Measurements from ENCODE around the gene COL4A1. TPM values are rescaled to one million over a fixed set of nuclear protein-coding genes. Genes with fewer than 3 reads are reported as not detected.

Gene COL4A1
- total RNA-seq, 1 experiment from 2014 or later, result 12.1 TPM

GRCh38 chr13:110187641-110188161, 119.3 kb downstream of the COL4A1 start:
- in situ Hi-C loops (cut with HindIII; ENCODE audit: low pct_unique_long_range_greater_than_20kb, low sequenced_read_pairs), result no loop called here
- DNase-seq (ENCODE audit: low read depth, low spot score), result no peak

- DNase-seq (ENCODE audit: low read depth, low spot score), result no peak
- in situ Hi-C loops (cut with HindIII; ENCODE audit: low pct_unique_long_range_greater_than_20kb, low sequenced_read_pairs), result no loop called here
Observed at GRCh38 chr13:110186231-110186855, 120.6 kb downstream of the COL4A1 start.

- DNase-seq (ENCODE audit: low read depth, low spot score), result no peak
- in situ Hi-C loops (cut with HindIII; ENCODE audit: low pct_unique_long_range_greater_than_20kb, low sequenced_read_pairs), result no loop called here
Observed at GRCh38 chr13:110185696-110186095, 121.3 kb downstream of the COL4A1 start.

- in situ Hi-C loops (cut with HindIII; ENCODE audit: low pct_unique_long_range_greater_than_20kb, low sequenced_read_pairs), result no loop called here
Observed at GRCh38 chr13:110183910-110184309, 123.0 kb downstream of the COL4A1 start.

GRCh38 chr13:110182461-110182860, 124.5 kb downstream of the COL4A1 start:
- in situ Hi-C loops (cut with HindIII; ENCODE audit: low pct_unique_long_range_greater_than_20kb, low sequenced_read_pairs), result no loop called here
- DNase-seq (ENCODE audit: low read depth, low spot score), result no peak

More at GRCh38 chr13:110183910-110184309, 123.0 kb downstream of the COL4A1 start:
- DNase-seq (ENCODE audit: low read depth, low spot score), result no peak

- in situ Hi-C loops (cut with HindIII; ENCODE audit: low pct_unique_long_range_greater_than_20kb, low sequenced_read_pairs), result no loop called here
Observed at GRCh38 chr13:110182003-110182402, 125.0 kb downstream of the COL4A1 start.

GRCh38 chr13:110179857-110180147, 127.2 kb downstream of the COL4A1 start:
- in situ Hi-C loops (cut with HindIII; ENCODE audit: low pct_unique_long_range_greater_than_20kb, low sequenced_read_pairs), result no loop called here

More at GRCh38 chr13:110182003-110182402, 125.0 kb downstream of the COL4A1 start:
- DNase-seq (ENCODE audit: low read depth, low spot score), result no peak

GRCh38 chr13:110179116-110179856, 127.7 kb downstream of the COL4A1 start:
- in situ Hi-C loops (cut with HindIII; ENCODE audit: low pct_unique_long_range_greater_than_20kb, low sequenced_read_pairs), result no loop called here
- no peak for DNase-seq (ENCODE audit: low read depth, low spot score)

More at GRCh38 chr13:110179857-110180147, 127.2 kb downstream of the COL4A1 start:
- no peak for DNase-seq (ENCODE audit: low read depth, low spot score)

- in situ Hi-C loops (cut with HindIII; ENCODE audit: low pct_unique_long_range_greater_than_20kb, low sequenced_read_pairs), result no loop called here
- no peak for DNase-seq (ENCODE audit: low read depth, low spot score)
Observed at GRCh38 chr13:110177790-110178189, 129.2 kb downstream of the COL4A1 start.

GRCh38 chr13:110176431-110176830, 130.5 kb downstream of the COL4A1 start:
- in situ Hi-C loops (cut with HindIII; ENCODE audit: low pct_unique_long_range_greater_than_20kb, low sequenced_read_pairs), result no loop called here

GRCh38 chr13:110173247-110173818, 133.6 kb downstream of the COL4A1 start:
- in situ Hi-C loops (cut with HindIII; ENCODE audit: low pct_unique_long_range_greater_than_20kb, low sequenced_read_pairs), result no loop called here
- no peak for DNase-seq (ENCODE audit: low read depth, low spot score)

More at GRCh38 chr13:110176431-110176830, 130.5 kb downstream of the COL4A1 start:
- no peak for DNase-seq (ENCODE audit: low read depth, low spot score)

GRCh38 chr13:110170882-110171281, 136.1 kb downstream of the COL4A1 start:
- in situ Hi-C loops (cut with HindIII; ENCODE audit: low pct_unique_long_range_greater_than_20kb, low sequenced_read_pairs), result no loop called here
- DNase-seq (ENCODE audit: low read depth, low spot score), result no peak

GRCh38 chr13:110170020-110170790, 136.8 kb downstream of the COL4A1 start:
- DNase-seq (ENCODE audit: low read depth, low spot score), result no peak
- in situ Hi-C loops (cut with HindIII; ENCODE audit: low pct_unique_long_range_greater_than_20kb, low sequenced_read_pairs), result no loop called here

GRCh38 chr13:110168999-110169933, 137.7 kb downstream of the COL4A1 start:
- in situ Hi-C loops (cut with HindIII; ENCODE audit: low pct_unique_long_range_greater_than_20kb, low sequenced_read_pairs), result no loop called here
- DNase-seq (ENCODE audit: low read depth, low spot score), result no peak

GRCh38 chr13:110166598-110166997, 140.4 kb downstream of the COL4A1 start:
- in situ Hi-C loops (cut with HindIII; ENCODE audit: low pct_unique_long_range_greater_than_20kb, low sequenced_read_pairs), result no loop called here
- DNase-seq (ENCODE audit: low read depth, low spot score), result no peak

- in situ Hi-C loops (cut with HindIII; ENCODE audit: low pct_unique_long_range_greater_than_20kb, low sequenced_read_pairs), result no loop called here
- DNase-seq (ENCODE audit: low read depth, low spot score), result no peak
Observed at GRCh38 chr13:110164706-110165105, 142.3 kb downstream of the COL4A1 start.

Measured in SK-MEL-5 (cell line).